Kidney tubule cell (primary cell): ENCODE results near the gene DDX1.
"Not testable (repeated sequence)": the region's sequence is repeated elsewhere in the genome, so short reads cannot be mapped to it uniquely, and the experiment has no call there.

ENCODE experiments used
- DNase-seq: peaks from one replicate; pipeline ENCODE4 v3.0.0-alpha.2; 2018; ENCODE audit warnings: low spot score

The DDX1 gene

GRCh38 chr2:15616850-15617777, 25.4 kb downstream of the DDX1 start:
- no peak for DNase-seq

DNA sequence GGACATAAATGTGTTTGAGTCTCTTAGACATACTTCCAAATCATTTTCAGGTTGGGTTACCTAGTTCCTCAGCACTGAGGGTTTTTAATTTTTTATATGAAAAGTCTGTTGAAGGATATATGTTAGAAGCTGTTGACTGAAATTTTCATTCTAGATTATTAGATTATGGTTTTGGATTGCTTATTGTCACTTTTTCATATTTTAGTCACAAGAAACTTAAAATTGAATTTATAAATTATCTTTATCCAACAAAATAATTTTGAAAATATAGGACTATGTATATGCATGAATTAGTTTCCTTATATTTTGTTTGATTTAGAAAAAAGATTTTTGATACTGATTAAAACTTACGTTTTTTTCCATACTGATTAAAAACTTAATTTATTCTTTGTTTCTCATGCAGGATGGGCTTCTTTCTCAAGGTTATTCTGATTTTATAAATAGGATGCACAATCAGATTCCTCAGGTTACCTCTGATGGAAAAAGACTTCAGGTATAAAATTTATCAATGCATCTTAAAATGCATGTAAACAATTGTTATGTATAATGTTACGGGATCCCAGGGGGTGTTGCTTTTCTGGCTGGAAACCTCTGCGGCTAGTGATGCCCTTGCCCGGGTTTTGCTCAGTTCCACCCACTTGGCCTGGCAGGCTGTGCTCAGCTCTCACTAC, 26.2 kb downstream of the DDX1 start:
- DNase-seq: no peak

DNA sequence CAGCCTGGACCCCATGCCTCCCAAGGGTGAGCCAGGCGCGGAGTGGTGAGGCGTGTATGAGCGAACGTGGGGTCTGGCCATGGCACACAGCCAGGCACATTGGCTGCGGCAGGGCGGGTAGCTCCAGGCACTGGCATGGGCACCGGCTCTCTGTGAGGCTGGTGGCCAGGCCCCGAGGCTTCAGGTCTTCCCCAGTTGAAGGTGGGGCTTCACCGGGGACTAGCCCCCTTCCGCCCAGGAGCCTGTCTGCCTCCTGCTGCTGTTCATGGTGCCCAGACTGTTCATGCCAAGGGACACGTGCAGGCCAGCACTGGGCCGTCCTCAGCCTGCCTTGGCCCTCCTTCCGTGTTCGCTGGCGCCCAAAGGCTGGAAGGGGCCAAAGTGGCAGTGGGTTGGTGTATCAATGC, 26.8 kb downstream of the DDX1 start:
- no peak for DNase-seq

- DNase-seq: no peak
Measured at GRCh38 chr2:15619076-15619475, 27.4 kb downstream of the DDX1 start.

- DNase-seq: no peak
Measured at GRCh38 chr2:15619510-15619909, 27.8 kb downstream of the DDX1 start.

- DNase-seq: no peak
Measured at GRCh38 chr2:15619938-15620337, 28.3 kb downstream of the DDX1 start.

- no peak for DNase-seq
Measured at GRCh38 chr2:15620340-15620739, 28.7 kb downstream of the DDX1 start.

GRCh38 chr2:15620857-15621471, 29.3 kb downstream of the DDX1 start:
- no peak for DNase-seq

- not testable (repeated sequence) for DNase-seq
Measured at GRCh38 chr2:15621472-15621870, 29.8 kb downstream of the DDX1 start.

DNA sequence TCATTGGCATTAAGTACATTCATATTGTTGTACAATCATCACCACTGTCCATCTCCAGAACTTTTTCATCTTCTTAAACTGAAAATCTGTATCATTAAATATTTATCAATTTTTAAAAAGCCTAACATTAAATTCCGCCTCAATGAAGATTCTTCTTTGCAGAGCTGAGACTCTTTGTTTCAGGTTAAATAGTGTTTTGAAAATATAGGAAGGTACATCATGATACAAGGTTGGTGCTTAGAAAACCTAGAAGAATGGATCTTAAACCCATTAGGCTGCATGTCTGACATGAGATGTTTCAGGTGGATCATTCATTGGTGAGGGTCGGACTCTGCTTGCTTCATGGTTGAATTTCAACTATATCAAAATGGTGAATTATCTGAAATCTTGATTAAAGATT, 30.5 kb downstream of the DDX1 start:
- DNase-seq: no peak

GRCh38 chr2:15622614-15623480, 31.2 kb downstream of the DDX1 start:
- no peak for DNase-seq

GRCh38 chr2:15623481-15623796, 31.8 kb downstream of the DDX1 start:
- no peak for DNase-seq

GRCh38 chr2:15623898-15624541, 32.4 kb downstream of the DDX1 start:
- no peak for DNase-seq

GRCh38 chr2:15624903-15625302, 33.2 kb downstream of the DDX1 start:
- DNase-seq: no peak

DNA sequence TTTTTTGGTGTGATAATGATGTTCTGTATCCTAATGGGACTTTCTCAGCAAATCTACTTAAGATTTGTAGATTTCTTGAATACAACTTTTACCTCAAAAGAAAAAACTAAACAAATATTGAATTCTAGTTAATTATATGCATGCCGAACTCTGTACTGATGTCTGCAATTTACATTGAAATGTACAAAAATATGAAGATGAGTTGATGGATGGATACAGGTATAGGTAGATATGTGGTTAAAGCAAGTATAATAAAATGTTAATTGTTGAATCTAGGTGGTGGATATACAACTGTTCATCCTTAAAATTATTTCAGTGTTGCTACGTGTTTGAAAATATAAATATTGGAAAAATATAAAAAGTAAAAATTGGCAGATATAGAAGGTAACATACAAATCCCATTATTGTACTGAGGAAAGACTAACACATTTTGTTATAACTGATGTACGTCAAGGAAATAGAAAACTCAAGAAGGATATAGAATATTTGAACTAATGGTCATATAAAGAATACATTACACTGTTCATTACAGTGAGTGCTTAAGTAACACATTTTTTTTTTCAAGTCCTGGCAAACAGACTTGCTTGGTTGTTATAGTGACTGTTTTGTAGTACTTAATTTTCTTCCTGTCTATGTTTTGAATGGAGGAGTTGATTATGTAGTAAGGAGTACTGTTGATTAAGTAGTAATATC, 33.8 kb downstream of the DDX1 start:
- DNase-seq: no peak

GRCh38 chr2:15626126-15626525, 34.5 kb downstream of the DDX1 start:
- DNase-seq: no peak

DNA sequence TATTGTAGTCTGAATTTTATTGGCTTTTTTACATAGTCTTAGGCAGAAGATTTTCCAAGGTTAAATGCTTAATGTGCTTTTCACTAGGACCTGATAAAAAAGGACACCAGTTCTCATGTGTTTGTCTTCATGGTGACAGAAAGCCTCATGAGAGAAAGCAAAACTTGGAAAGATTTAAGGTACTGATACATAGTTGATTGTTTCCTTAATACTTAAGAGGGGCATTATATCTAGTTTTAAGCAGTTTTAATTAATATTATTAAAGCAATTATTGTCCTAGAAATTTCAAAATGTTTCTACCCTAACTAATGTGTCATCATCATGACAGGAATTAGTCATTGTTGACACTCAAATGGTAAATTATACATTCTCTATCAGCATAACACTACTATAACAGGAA, 35.3 kb downstream of the DDX1 start:
- DNase-seq: no peak

GRCh38 chr2:15627817-15628684, 36.4 kb downstream of the DDX1 start:
- no peak for DNase-seq

DNA sequence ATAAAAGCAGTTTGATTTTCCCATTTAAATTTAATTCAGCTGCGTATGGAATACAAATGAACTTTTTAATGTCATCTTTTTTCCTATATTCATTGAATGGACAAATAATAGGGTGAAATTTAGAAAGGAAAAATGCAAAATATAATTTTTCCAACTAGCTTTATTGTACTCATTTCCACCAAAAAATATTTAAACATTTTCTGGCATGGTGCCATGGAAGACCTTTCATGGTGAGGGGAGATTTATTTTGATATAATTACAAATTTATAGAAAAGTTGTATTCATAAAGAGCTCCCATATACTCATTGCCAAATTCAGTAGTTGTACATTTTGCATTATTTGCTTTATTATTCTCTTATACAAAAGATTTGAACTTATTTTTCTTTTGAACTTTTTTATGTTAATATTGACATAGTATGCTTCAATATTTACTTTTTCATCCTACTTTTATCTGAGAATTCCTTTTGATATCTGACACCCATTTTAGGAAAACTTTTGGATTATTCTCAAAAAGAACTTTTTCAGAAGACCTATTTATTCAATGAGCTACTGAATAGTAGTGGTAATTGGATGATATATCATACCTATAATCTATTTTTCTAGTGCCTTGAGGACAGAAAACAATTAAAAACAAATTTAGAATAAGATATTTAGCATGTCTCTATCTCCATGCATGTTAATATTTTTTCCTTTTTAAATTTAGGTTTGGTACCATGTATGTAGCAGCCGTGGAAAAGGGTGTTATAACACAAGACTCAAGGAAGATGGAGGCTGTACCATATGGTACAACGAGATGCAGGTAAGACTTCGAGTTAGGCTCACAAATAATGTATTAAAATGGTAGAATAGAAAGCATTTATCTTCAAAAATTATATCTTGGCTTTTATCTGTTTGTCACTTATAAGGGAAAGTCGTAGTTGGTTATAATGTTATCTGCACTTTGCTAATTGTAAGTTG, 37.5 kb downstream of the DDX1 start:
- DNase-seq: no peak
